WTC11 (cell line): Measurements from ENCODE around the gene PHC2. TPM values are rescaled to one million over a fixed set of nuclear protein-coding genes. Genes with fewer than 3 reads are reported as not detected.

Experiments
- ATAC-seq: fragments of 200-7000 bp; cut with Tn5 transposase; 2 replicates; pipeline ENCODE4 v1.10.0; 2021; ENCODE audit warnings: mild to moderate bottlenecking, moderate library complexity
- CTCF ChIA-PET: fragments of 300-600 bp; sonication (Branson Sonifier 250); formaldehyde crosslinking; loops from one replicate; lab custom pipeline; 2021; ENCODE audit warnings: antibody characterized with exemption; lab: Charles Lee
- POLR2A ChIA-PET: fragments of 350-600 bp; sonication (Branson Sonifier 250); formaldehyde crosslinking; loops from one replicate; lab custom pipeline; 2021; ENCODE audit warnings: antibody characterized with exemption; lab: Charles Lee
- DNase-seq: peaks from one replicate; pipeline ENCODE4 v3.0.0; 2021; ENCODE audit warnings: low spot score
- H3K27ac Mint-ChIP-seq: 2 replicates; pipeline ENCODE4 v1.8.0; 2021; ENCODE audit warnings: mixed read lengths
- H3K27me3 Mint-ChIP-seq: 2 replicates; pipeline ENCODE4 v1.8.0; 2021; ENCODE audit warnings: low read depth, mild to moderate bottlenecking, moderate library complexity, mixed read lengths
- H3K36me3 Mint-ChIP-seq: 2 replicates; pipeline ENCODE4 v1.8.0; 2021; ENCODE audit warnings: mixed read lengths
- H3K4me1 Mint-ChIP-seq: 2 replicates; pipeline ENCODE4 v1.8.0; 2022; ENCODE audit warnings: mixed read lengths
- H3K4me3 Mint-ChIP-seq: 2 replicates; pipeline ENCODE4 v1.8.0; 2021; ENCODE audit warnings: mild to moderate bottlenecking, moderate library complexity, mixed read lengths
- H3K9me3 Mint-ChIP-seq: 2 replicates; pipeline ENCODE4 v1.8.0; 2021; ENCODE audit warnings: mixed read lengths
- AR ChIP-seq: fragments of 250-450 bp; sonication (Bioruptor Pico); IDR thresholded peaks from 2 replicates; pipeline ENCODE4 v1.9.0; 2021; ENCODE audit warnings: mild to moderate bottlenecking
- CREM ChIP-seq: sonication (generic); formaldehyde crosslinking; IDR thresholded peaks from 2 replicates; pipeline ENCODE4 v1.8.1; 2022; ENCODE audit warnings: mild to moderate bottlenecking, missing genetic modification reagents, moderate library complexity
- HMGA2 ChIP-seq: fragments of 250-450 bp; sonication (Bioruptor Pico); IDR thresholded peaks from 2 replicates; pipeline ENCODE4 v1.4.0; 2021; ENCODE audit warnings: mild to moderate bottlenecking, moderate library complexity
- IRF1 ChIP-seq: sonication (generic); formaldehyde crosslinking; IDR thresholded peaks from 2 replicates; pipeline ENCODE4 v1.8.0; 2023; ENCODE audit warnings: missing genetic modification reagents
- IRF2 ChIP-seq: sonication (generic); formaldehyde crosslinking; IDR thresholded peaks from 2 replicates; pipeline ENCODE4 v1.8.0; 2022; ENCODE audit warnings: low read depth, missing genetic modification reagents, borderline replicate concordance
- MYBL2 ChIP-seq: sonication (generic); formaldehyde crosslinking; IDR thresholded peaks from 2 replicates; pipeline ENCODE4 v1.8.1; 2023; ENCODE audit warnings: mild to moderate bottlenecking, moderate library complexity, missing genetic modification reagents
- NR2C2 ChIP-seq: sonication (generic); formaldehyde crosslinking; IDR thresholded peaks from 2 replicates; pipeline ENCODE4 v1.8.0; 2022; ENCODE audit warnings: mild to moderate bottlenecking, missing genetic modification reagents
- RELA ChIP-seq: sonication (generic); formaldehyde crosslinking; IDR thresholded peaks from 2 replicates; pipeline ENCODE4 v1.8.1; 2022; ENCODE audit warnings: missing genetic modification reagents, mild to moderate bottlenecking, borderline replicate concordance
- TEAD4 ChIP-seq: sonication (generic); formaldehyde crosslinking; IDR thresholded peaks from 2 replicates; pipeline ENCODE4 v1.8.0; 2022; ENCODE audit warnings: mild to moderate bottlenecking, missing genetic modification reagents
- ZNF138 ChIP-seq: sonication (generic); formaldehyde crosslinking; conservative IDR thresholded peaks from 2 replicates; pipeline ENCODE4 v1.8.1; 2022; ENCODE audit warnings: mild to moderate bottlenecking, moderate library complexity, missing genetic modification reagents
- ZNF317 ChIP-seq: sonication (generic); formaldehyde crosslinking; IDR thresholded peaks from 2 replicates; pipeline ENCODE4 v1.8.1; 2023; ENCODE audit warnings: low read depth, mild to moderate bottlenecking, moderate library complexity, missing genetic modification reagents, borderline replicate concordance
- ZSCAN18 ChIP-seq: fragments of 250-450 bp; sonication (Bioruptor Pico); IDR thresholded peaks from 2 replicates; pipeline ENCODE4 v2.1.2; 2022; ENCODE audit warnings: mild to moderate bottlenecking, moderate library complexity
- total RNA-seq: library from RNA; stranded (reverse); gene quantifications from 3 replicates; pipeline ENCODE4 v1.2.3, GENCODE V29; 2021
- TF ChIP-seq, protein P1 (sequence below): sonication (generic); formaldehyde crosslinking; IDR thresholded peaks from 2 replicates; pipeline ENCODE4 v1.8.0; 2022; ENCODE audit warnings: mild to moderate bottlenecking, missing genetic modification reagents
- TF ChIP-seq, protein P2 (sequence below): sonication (generic); formaldehyde crosslinking; IDR thresholded peaks from 2 replicates; pipeline ENCODE4 v1.8.1; 2023; ENCODE audit warnings: mild to moderate bottlenecking, moderate library complexity, missing genetic modification reagents
- TF ChIP-seq, protein P3 (sequence below): sonication (generic); formaldehyde crosslinking; IDR thresholded peaks from 2 replicates; pipeline ENCODE4 v1.8.0; 2022; ENCODE audit warnings: missing genetic modification reagents
- TF ChIP-seq, protein P4 (sequence below): sonication (generic); formaldehyde crosslinking; IDR thresholded peaks from 2 replicates; pipeline ENCODE4 v1.8.0; 2022; ENCODE audit warnings: mild to moderate bottlenecking, missing genetic modification reagents
- TF ChIP-seq, protein P5 (sequence below): sonication (generic); formaldehyde crosslinking; IDR thresholded peaks from 2 replicates; pipeline ENCODE4 v1.8.1; 2022; ENCODE audit warnings: low read depth, missing genetic modification reagents, borderline replicate concordance
- TF ChIP-seq, protein P6 (sequence below): sonication (generic); formaldehyde crosslinking; IDR thresholded peaks from 2 replicates; pipeline ENCODE4 v1.8.1; 2023; ENCODE audit warnings: mild to moderate bottlenecking, missing genetic modification reagents, moderate library complexity

PHC2 gene
- total RNA-seq, 1 experiment from 2014 or later = 7.0 TPM

- CTCF ChIA-PET = no interaction called here
- POLR2A ChIA-PET = no interaction called here
- peaks cover 20% of the 10 kb centered on the region for H3K4me1 Mint-ChIP-seq
- no peak overlapping the region for H3K27ac Mint-ChIP-seq
- ATAC-seq (no peak), DNase-seq (no peak)
- no peak for TF ChIP-seq TEAD4 (CRISPR knock-in tag)
- TF ChIP-seq AR (CRISPR knock-in tag) = no peak
- no peak for TF ChIP-seq NR2C2
- TF ChIP-seq MYBL2 (CRISPR knock-in tag) = no peak
- TF ChIP-seq, protein P1, sequence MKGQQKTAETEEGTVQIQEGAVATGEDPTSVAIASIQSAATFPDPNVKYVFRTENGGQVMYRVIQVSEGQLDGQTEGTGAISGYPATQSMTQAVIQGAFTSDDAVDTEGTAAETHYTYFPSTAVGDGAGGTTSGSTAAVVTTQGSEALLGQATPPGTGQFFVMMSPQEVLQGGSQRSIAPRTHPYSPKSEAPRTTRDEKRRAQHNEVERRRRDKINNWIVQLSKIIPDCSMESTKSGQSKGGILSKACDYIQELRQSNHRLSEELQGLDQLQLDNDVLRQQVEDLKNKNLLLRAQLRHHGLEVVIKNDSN (CRISPR knock-in tag) = no peak
- TF ChIP-seq IRF1 (CRISPR knock-in tag) = no peak
- no peak for TF ChIP-seq IRF2 (CRISPR knock-in tag)
- no peak for TF ChIP-seq ZNF317 (CRISPR knock-in tag)
- TF ChIP-seq, protein P2, sequence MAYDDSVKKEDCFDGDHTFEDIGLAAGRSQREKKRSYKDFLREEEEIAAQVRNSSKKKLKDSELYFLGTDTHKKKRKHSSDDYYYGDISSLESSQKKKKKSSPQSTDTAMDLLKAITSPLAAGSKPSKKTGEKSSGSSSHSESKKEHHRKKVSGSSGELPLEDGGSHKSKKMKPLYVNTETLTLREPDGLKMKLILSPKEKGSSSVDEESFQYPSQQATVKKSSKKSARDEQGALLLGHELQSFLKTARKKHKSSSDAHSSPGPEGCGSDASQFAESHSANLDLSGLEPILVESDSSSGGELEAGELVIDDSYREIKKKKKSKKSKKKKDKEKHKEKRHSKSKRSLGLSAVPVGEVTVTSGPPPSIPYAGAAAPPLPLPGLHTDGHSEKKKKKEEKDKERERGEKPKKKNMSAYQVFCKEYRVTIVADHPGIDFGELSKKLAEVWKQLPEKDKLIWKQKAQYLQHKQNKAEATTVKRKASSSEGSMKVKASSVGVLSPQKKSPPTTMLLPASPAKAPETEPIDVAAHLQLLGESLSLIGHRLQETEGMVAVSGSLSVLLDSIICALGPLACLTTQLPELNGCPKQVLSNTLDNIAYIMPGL = no peak
- TF ChIP-seq, protein P3, sequence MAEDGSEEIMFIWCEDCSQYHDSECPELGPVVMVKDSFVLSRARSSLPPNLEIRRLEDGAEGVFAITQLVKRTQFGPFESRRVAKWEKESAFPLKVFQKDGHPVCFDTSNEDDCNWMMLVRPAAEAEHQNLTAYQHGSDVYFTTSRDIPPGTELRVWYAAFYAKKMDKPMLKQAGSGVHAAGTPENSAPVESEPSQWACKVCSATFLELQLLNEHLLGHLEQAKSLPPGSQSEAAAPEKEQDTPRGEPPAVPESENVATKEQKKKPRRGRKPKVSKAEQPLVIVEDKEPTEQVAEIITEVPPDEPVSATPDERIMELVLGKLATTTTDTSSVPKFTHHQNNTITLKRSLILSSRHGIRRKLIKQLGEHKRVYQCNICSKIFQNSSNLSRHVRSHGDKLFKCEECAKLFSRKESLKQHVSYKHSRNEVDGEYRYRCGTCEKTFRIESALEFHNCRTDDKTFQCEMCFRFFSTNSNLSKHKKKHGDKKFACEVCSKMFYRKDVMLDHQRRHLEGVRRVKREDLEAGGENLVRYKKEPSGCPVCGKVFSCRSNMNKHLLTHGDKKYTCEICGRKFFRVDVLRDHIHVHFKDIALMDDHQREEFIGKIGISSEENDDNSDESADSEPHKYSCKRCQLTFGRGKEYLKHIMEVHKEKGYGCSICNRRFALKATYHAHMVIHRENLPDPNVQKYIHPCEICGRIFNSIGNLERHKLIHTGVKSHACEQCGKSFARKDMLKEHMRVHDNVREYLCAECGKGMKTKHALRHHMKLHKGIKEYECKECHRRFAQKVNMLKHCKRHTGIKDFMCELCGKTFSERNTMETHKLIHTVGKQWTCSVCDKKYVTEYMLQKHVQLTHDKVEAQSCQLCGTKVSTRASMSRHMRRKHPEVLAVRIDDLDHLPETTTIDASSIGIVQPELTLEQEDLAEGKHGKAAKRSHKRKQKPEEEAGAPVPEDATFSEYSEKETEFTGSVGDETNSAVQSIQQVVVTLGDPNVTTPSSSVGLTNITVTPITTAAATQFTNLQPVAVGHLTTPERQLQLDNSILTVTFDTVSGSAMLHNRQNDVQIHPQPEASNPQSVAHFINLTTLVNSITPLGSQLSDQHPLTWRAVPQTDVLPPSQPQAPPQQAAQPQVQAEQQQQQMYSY (CRISPR knock-in tag) = no peak
- TF ChIP-seq ZSCAN18 (CRISPR knock-in tag) = no peak
- TF ChIP-seq HMGA2 (CRISPR knock-in tag) = no peak
- TF ChIP-seq, protein P4, sequence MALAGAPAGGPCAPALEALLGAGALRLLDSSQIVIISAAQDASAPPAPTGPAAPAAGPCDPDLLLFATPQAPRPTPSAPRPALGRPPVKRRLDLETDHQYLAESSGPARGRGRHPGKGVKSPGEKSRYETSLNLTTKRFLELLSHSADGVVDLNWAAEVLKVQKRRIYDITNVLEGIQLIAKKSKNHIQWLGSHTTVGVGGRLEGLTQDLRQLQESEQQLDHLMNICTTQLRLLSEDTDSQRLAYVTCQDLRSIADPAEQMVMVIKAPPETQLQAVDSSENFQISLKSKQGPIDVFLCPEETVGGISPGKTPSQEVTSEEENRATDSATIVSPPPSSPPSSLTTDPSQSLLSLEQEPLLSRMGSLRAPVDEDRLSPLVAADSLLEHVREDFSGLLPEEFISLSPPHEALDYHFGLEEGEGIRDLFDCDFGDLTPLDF = no peak
- TF ChIP-seq CREM = no peak
- TF ChIP-seq ZNF138 (CRISPR knock-in tag) = no peak
- TF ChIP-seq, protein P5, sequence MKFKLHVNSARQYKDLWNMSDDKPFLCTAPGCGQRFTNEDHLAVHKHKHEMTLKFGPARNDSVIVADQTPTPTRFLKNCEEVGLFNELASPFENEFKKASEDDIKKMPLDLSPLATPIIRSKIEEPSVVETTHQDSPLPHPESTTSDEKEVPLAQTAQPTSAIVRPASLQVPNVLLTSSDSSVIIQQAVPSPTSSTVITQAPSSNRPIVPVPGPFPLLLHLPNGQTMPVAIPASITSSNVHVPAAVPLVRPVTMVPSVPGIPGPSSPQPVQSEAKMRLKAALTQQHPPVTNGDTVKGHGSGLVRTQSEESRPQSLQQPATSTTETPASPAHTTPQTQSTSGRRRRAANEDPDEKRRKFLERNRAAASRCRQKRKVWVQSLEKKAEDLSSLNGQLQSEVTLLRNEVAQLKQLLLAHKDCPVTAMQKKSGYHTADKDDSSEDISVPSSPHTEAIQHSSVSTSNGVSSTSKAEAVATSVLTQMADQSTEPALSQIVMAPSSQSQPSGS (CRISPR knock-in tag) = no peak
- no peak for TF ChIP-seq RELA (CRISPR knock-in tag)
- TF ChIP-seq, protein P6, sequence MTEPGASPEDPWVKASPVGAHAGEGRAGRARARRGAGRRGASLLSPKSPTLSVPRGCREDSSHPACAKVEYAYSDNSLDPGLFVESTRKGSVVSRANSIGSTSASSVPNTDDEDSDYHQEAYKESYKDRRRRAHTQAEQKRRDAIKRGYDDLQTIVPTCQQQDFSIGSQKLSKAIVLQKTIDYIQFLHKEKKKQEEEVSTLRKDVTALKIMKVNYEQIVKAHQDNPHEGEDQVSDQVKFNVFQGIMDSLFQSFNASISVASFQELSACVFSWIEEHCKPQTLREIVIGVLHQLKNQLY (CRISPR knock-in tag) = no peak
- H3K27me3 Mint-ChIP-seq = peaks cover 3% of the 10 kb centered on the region; the same call in 1 of the 2 replicates
- H3K36me3 Mint-ChIP-seq = no peaks in the 10 kb centered on the region
- H3K4me3 Mint-ChIP-seq = no peak overlapping the region
- peaks cover 8% of the 10 kb centered on the region; the same call in 1 of the 2 replicates for H3K9me3 Mint-ChIP-seq
These were observed 36.1 kb downstream of the PHC2 start for GRCh38 chr1:33394770-33395169.
